ENCODE results near the gene NDUFA8. TPM values are rescaled to one million over a fixed set of nuclear protein-coding genes. Genes with fewer than 3 reads are reported as not detected.

Gene NDUFA8
- total RNA-seq, 3 donors from 2014 or later (not counting 1 experiment from before 2014, with no cell fraction given): 6.6 to 15.9 (median 10.8) TPM

- Mint-ChIP-seq H3K9me3 (no peaks in the 10 kb centered on the region), H3K4me3 (no peak overlapping the region), H3K27ac (no peak overlapping the region), H3K4me1 (peaks cover 14 to 22% of the 10 kb centered on the region in 2 donors), H3K36me3 (no peaks in the 10 kb centered on the region), H3K27me3 (ENCODE audit: low read depth in 2 of 2) (peaks cover 13 to 25% of the 10 kb centered on the region in 2 donors)
- no peak overlapping the region for H3K4me3 ChIP-seq (ENCODE audit: low read length)
- no peaks in the 10 kb centered on the region for H3K36me3 ChIP-seq (ENCODE audit: control insufficient read depth, insufficient read depth, low read length)
- intact Hi-C loops (cut with micrococcal nuclease): loop anchor here (10.0 kb wide), 1 partner anchor 143 kb away; the partner anchor contains the start of genes MRRF and RBM18
- ATAC-seq (no peak), DNase-seq (no peak)
- peaks cover 16% of the 10 kb centered on the region for H3K4me1 ChIP-seq (ENCODE audit: control insufficient read depth, insufficient read depth, low read length)
- no peak for TF ChIP-seq CTCF (IDR thresholded peaks at IDR 0.05)
- 93% methylated on average over 6 of the region's 6 CpGs for WGBS (ENCODE audit: insufficient coverage)
- H3K27me3 ChIP-seq (ENCODE audit: control insufficient read depth, insufficient read depth, low read length): peaks cover 7% of the 10 kb centered on the region
- no peaks in the 10 kb centered on the region for H3K9me3 ChIP-seq (ENCODE audit: control insufficient read depth, insufficient read depth, low read length)
- H3K27ac ChIP-seq (ENCODE audit: low read length): no peak overlapping the region
These were observed 37.6 kb downstream of the NDUFA8 start for GRCh38 chr9:122121931-122122330.

DNA sequence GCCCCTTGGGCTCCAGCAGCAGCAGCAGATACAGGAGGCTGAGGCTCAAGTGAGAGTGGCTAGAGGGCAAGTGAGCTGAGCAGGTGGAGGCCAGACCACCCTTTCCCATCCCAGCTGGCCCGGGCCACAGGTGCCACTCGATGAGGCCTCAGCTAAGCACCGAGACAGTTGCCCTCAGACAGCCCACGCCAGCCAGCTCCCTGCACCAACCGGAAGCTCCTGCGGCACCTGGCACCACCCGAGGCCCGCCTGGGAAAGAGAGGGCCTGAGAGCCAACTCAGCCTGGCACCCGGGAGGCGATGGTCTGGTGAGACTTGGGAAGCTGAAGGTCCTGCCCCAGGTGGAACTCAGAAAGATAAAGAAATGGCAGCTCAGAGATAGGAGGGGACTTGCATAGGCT is 38.2 kb downstream of the NDUFA8 start:
- peaks cover 11 to 21% of the 10 kb centered on the region in 2 donors for H3K27me3 Mint-ChIP-seq (ENCODE audit: low read depth in 2 of 2)
- Histone ChIP-seq H3K27me3 (ENCODE audit: control insufficient read depth, insufficient read depth, low read length) (peaks cover 5% of the 10 kb centered on the region), H3K4me3 (ENCODE audit: low read length) (no peak overlapping the region), H3K36me3 (ENCODE audit: control insufficient read depth, insufficient read depth, low read length) (no peaks in the 10 kb centered on the region), H3K4me1 (ENCODE audit: control insufficient read depth, insufficient read depth, low read length) (peaks cover 12% of the 10 kb centered on the region), H3K9me3 (ENCODE audit: control insufficient read depth, insufficient read depth, low read length) (no peaks in the 10 kb centered on the region), H3K27ac (ENCODE audit: low read length) (no peak overlapping the region)
- no peak for DNase-seq
- H3K4me1 Mint-ChIP-seq: peaks cover 12 to 19% of the 10 kb centered on the region in 2 donors
- H3K36me3 Mint-ChIP-seq: no peaks in the 10 kb centered on the region
- no peak for TF ChIP-seq CTCF (IDR thresholded peaks at IDR 0.05)
- 89% methylated on average over 10 of the region's 10 CpGs for WGBS (ENCODE audit: insufficient coverage)
- H3K9me3 Mint-ChIP-seq: no peaks in the 10 kb centered on the region
- H3K4me3 Mint-ChIP-seq: no peak overlapping the region
- intact Hi-C loops (cut with micrococcal nuclease): loop anchor here (10.0 kb wide), 1 partner anchor 143 kb away; the partner anchor contains the start of genes MRRF and RBM18
- no peak for ATAC-seq
- H3K27ac Mint-ChIP-seq: no peak overlapping the region

GRCh38 chr9:122120316-122121071 is 39.1 kb downstream of the NDUFA8 start:
- Histone ChIP-seq H3K27ac (ENCODE audit: low read length) (no peak overlapping the region), H3K36me3 (ENCODE audit: control insufficient read depth, insufficient read depth, low read length) (no peaks in the 10 kb centered on the region), H3K27me3 (ENCODE audit: control insufficient read depth, insufficient read depth, low read length) (peaks cover 3% of the 10 kb centered on the region), H3K4me3 (ENCODE audit: low read length) (no peak overlapping the region), H3K9me3 (ENCODE audit: control insufficient read depth, insufficient read depth, low read length) (no peaks in the 10 kb centered on the region), H3K4me1 (ENCODE audit: control insufficient read depth, insufficient read depth, low read length) (peaks cover 4% of the 10 kb centered on the region)
- peaks cover 8 to 12% of the 10 kb centered on the region in 2 donors for H3K4me1 Mint-ChIP-seq
- WGBS (ENCODE audit: insufficient coverage): 82% methylated on average over 10 of the region's 10 CpGs
- intact Hi-C loops (cut with micrococcal nuclease): loop anchor here (10.0 kb wide), 1 partner anchor 144 kb away; the partner anchor contains the start of genes MRRF and RBM18
- no peak for DNase-seq
- H3K27me3 Mint-ChIP-seq (ENCODE audit: low read depth in 2 of 2): peaks cover 5 to 16% of the 10 kb centered on the region in 2 donors
- no peaks in the 10 kb centered on the region for H3K36me3 Mint-ChIP-seq
- no peaks in the 10 kb centered on the region for H3K9me3 Mint-ChIP-seq
- TF ChIP-seq CTCF (IDR thresholded peaks at IDR 0.05): no peak
- no peak for ATAC-seq
- H3K4me3 Mint-ChIP-seq: no peak overlapping the region
- no peak overlapping the region for H3K27ac Mint-ChIP-seq

Data from natural killer cell (primary cell).